Aorta (tissue), 5 donors: ENCODE data around the gene ADCYAP1R1. TPM values are rescaled to one million over a fixed set of nuclear protein-coding genes. Genes with fewer than 3 reads are reported as not detected.

Source experiments
- ATAC-seq: fragments of 200-7000 bp; cut with Tn5 transposase; one replicate; pipeline ENCODE4 v1.9.1; 2022; ENCODE audit warnings: moderate library complexity; ENCODE audit not compliant: low FRiP score
- DNase-seq, 2 donors: peaks; one replicate each; pipeline ENCODE4 v3.0.0-alpha.2; 2020
- H3K27ac ChIP-seq, 2 donors: one replicate each; pipeline ENCODE4 v1.5.1; 2013; ENCODE audit warnings: low read length in 2 of 2, mild to moderate bottlenecking in 2 of 2, moderate library complexity in 2 of 2, control low read depth in 1 of 2, inconsistent platforms in 1 of 2, low read depth in 1 of 2
- H3K27me3 ChIP-seq, 2 donors: one replicate each; pipeline ENCODE4 v1.6.1; 2013; ENCODE audit warnings: control low read depth in 1 of 2, low read length in 1 of 2, mild to moderate bottlenecking in 1 of 2, moderate library complexity in 1 of 2; ENCODE audit not compliant: insufficient read depth in 2 of 2, control insufficient read depth in 1 of 2
- H3K36me3 ChIP-seq, 2 donors: one replicate each; pipeline ENCODE4 v1.6.1; 2013; ENCODE audit warnings: control low read depth in 1 of 2, low read length in 1 of 2, mild to moderate bottlenecking in 1 of 2; ENCODE audit not compliant: insufficient read depth in 2 of 2, control insufficient read depth in 1 of 2
- H3K4me1 ChIP-seq, 2 donors: one replicate each; pipeline ENCODE4 v1.6.1; 2013; ENCODE audit warnings: low read length in 2 of 2, control low read depth in 1 of 2, mild to moderate bottlenecking in 1 of 2, moderate library complexity in 1 of 2; ENCODE audit not compliant: insufficient read depth in 2 of 2, control insufficient read depth in 1 of 2
- H3K4me3 ChIP-seq, 2 donors: one replicate each; pipeline ENCODE4 v1.5.1; 2013; ENCODE audit warnings: low read length in 2 of 2, control low read depth in 1 of 2, mild to moderate bottlenecking in 1 of 2
- H3K9me3 ChIP-seq: one replicate; pipeline ENCODE4 v1.6.1; 2013; ENCODE audit warnings: mild to moderate bottlenecking, low read length; ENCODE audit not compliant: control insufficient read depth
- WGBS, 2 donors: extraction: QIAGEN DNeasy Blood & Tissue Kit; methylation state at CpG; one replicate each; pipeline ENCODE4 v1.1.7; 2013; 5-methylcytosine and 5-hydroxymethylcytosine counted together
- intact Hi-C, 2 donors: fragments of 100-400 bp; cut with DNase I; formaldehyde crosslinking; loops; one replicate each; pipeline versions ENCODE4 v1.14.2 to v1.15.0; 2022
- polyA plus RNA-seq, 2 donors: library from polyadenylated mRNA; stranded (reverse); fragments of 200-250 nt; gene quantifications; one replicate each; pipeline ENCODE4 v1.2.3, GENCODE V29; 2013
- total RNA-seq, 2 donors: library from RNA; stranded (reverse); fragmentation: NEBNext Ultra II Directional; extraction: Animal tissue kit (Norgen Biotek cat#: 25700); gene quantifications; one replicate each; pipeline ENCODE4 v1.2.1, GENCODE V29; 2021
- donor health status: healthy with polysubstance abuse.
- donor health status: Bipolar disorder and iron deficiency.
- donor health status: DM: no; HTN: no; CAD: no.
- donor health status: DM: no; HTN: no; CAD: no.
- donor health status: DM: yes; HTN: yes; CAD: no.

Gene ADCYAP1R1
- total and polyA plus RNA-seq, 4 donors = 1.1 to 6.1 TPM; not detected in 2

GRCh38 chr7:31028417-31028992, 23.6 kb upstream of the ADCYAP1R1 start:
- no peak overlapping the region for H3K4me3 ChIP-seq
- no peaks in the 10 kb centered on the region for H3K36me3 ChIP-seq
- no peaks in the 10 kb centered on the region for H3K9me3 ChIP-seq
- 62 to 75% methylated on average over 16 to 18 of the region's 18 CpGs for WGBS, 2 donors
- no peaks in the 10 kb centered on the region for H3K4me1 ChIP-seq
- intact Hi-C loops = no loop called here
- DNase-seq (no peak), ATAC-seq (no peak)
- H3K27ac ChIP-seq = no peak overlapping the region
- H3K27me3 ChIP-seq = no peaks in the 10 kb centered on the region

DNA sequence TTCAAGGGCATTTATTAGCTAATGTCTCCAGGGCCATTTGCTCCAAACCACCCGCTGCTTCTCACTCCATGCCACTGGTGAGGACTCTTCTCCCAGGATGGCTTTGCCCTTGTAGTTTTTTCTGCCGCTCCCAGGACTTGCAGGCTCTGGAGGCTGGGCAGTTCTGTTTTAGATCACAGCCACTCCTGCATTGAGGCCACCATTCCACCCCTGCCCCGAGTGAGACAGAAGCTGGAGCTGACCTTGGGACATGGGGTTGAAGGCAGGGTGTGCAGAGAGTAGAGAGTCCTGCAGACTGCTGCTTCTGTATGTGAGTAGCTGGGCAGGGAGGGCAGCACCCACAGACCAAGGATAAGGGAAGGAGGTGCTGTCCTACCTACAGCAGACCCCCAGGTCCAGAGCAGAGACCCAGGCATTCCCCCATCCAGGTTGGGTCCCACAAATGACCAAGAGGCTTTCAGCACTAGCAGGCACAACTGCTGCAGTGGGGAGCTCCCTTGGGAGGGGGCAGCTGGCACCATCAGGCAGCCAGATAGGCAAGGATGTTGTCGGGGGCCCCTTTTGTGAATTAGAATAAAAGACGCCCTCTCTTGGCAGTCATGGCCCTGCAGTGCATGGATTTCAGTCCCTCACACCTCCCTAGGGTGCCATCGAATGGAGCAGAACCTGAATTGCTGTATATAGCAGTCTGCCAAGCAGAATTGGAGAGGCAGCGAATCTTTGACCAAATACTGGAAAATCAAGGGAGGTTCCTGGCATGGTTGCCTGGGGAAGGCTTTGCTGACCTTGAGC, 22.7 kb upstream of the ADCYAP1R1 start:
- H3K36me3 ChIP-seq = no peaks in the 10 kb centered on the region
- no peak for ATAC-seq
- intact Hi-C loops = no loop called here
- H3K27me3 ChIP-seq = no peaks in the 10 kb centered on the region
- H3K4me1 ChIP-seq = no peaks in the 10 kb centered on the region
- no peak for DNase-seq
- 79 to 84% methylated on average over 7 of the region's 7 CpGs for WGBS, 2 donors
- H3K27ac ChIP-seq = no peak overlapping the region
- H3K4me3 ChIP-seq = no peak overlapping the region
- H3K9me3 ChIP-seq = no peaks in the 10 kb centered on the region

DNA sequence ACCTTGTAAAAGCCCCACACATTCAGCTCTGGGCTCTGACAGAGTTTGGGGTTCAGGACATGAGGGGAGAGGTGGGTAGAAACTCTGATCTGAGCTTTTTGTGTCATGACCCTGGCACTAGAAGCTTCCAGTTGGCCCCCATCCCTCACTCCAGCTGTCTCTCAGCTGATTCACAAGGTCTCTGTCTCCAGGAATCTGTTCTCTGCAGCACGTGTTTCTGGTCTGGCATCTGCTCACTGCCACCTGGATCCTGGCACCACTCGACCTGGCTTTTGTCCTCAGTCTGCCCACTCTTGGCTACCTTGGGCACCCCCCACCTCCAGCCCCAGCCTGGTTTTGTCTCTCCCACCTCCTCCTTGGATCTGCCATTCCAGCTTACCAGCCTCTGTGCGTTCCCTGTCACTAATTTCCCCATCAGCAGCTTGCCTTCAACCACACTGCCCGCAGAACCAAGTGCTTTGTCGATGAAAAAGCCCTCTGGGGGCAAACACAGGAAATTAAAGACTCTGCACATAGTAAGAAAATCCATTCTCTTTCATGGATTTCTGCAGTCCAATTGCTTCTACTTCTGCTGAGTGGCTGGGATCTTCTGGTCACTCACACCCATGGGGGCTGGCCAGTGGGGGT, 18.3 kb upstream of the ADCYAP1R1 start:
- no peaks in the 10 kb centered on the region for H3K36me3 ChIP-seq
- intact Hi-C loops = no loop called here

DNA sequence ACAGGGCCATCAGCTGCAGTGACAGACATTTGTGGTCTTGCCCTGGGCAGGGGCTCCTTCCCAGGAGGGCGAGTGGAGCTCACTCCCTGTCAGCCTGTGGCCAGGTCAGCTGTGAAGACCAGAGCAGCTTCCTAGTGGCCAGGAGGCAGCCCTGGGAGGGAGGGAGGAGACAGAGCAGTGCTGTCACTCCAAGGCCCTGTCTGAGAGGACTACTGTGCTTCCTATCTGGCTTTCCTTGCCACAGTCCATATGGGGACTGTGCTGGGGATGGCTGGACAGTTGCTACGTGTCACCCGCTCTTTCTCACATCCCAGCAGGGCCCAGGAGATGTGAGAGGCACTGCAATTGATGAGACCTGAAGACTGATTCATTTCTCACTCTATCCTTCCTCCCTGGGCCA, 15.2 kb upstream of the ADCYAP1R1 start:
- H3K27ac ChIP-seq = no peak overlapping the region
- WGBS, 2 donors = 72 to 80% methylated on average over 3 of the region's 3 CpGs
- no peak overlapping the region for H3K4me3 ChIP-seq
- DNase-seq (no peak), ATAC-seq (no peak)
- H3K36me3 ChIP-seq = no peaks in the 10 kb centered on the region
- H3K4me1 ChIP-seq = no peaks in the 10 kb centered on the region
- no peaks in the 10 kb centered on the region for H3K9me3 ChIP-seq
- intact Hi-C loops = no loop called here
- H3K27me3 ChIP-seq = no peaks in the 10 kb centered on the region

More for the DNA sequence above, 18.3 kb upstream of the ADCYAP1R1 start:
- DNase-seq = no peak
- ATAC-seq = no peak
- Histone ChIP-seq H3K27me3 (no peaks in the 10 kb centered on the region), H3K27ac (no peak overlapping the region), H3K4me1 (no peaks in the 10 kb centered on the region), H3K4me3 (no peak overlapping the region), H3K9me3 (no peaks in the 10 kb centered on the region)
- WGBS, 2 donors = 74 to 79% methylated on average over 5 of the region's 5 CpGs

- Histone ChIP-seq H3K4me1 (no peaks in the 10 kb centered on the region), H3K36me3 (no peaks in the 10 kb centered on the region), H3K4me3 (no peak overlapping the region), H3K9me3 (no peaks in the 10 kb centered on the region), H3K27ac (no peak overlapping the region), H3K27me3 (no peaks in the 10 kb centered on the region)
- intact Hi-C loops = no loop called here
- no peak for ATAC-seq
- no peak for DNase-seq
- 19 to 20% methylated on average over 8 to 9 of the region's 9 CpGs for WGBS, 2 donors
These were observed 9.0 kb upstream of the ADCYAP1R1 start for GRCh38 chr7:31043051-31043471.

GRCh38 chr7:31044529-31044928, 7.6 kb upstream of the ADCYAP1R1 start:
- H3K4me1 ChIP-seq = no peaks in the 10 kb centered on the region
- no peaks in the 10 kb centered on the region for H3K27me3 ChIP-seq
- no peak for DNase-seq
- no peak for ATAC-seq
- no peaks in the 10 kb centered on the region for H3K36me3 ChIP-seq
- 69 to 79% methylated on average over 5 of the region's 5 CpGs for WGBS, 2 donors
- no peak overlapping the region for H3K4me3 ChIP-seq
- intact Hi-C loops = no loop called here
- H3K9me3 ChIP-seq = no peaks in the 10 kb centered on the region
- no peak overlapping the region for H3K27ac ChIP-seq

GRCh38 chr7:31046723-31047122, 5.4 kb upstream of the ADCYAP1R1 start:
- DNase-seq = no peak
- 89% methylated on average over 5 of the region's 5 CpGs for WGBS, 2 donors
- Histone ChIP-seq H3K9me3 (no peaks in the 10 kb centered on the region), H3K4me3 (no peak overlapping the region), H3K27ac (no peak overlapping the region), H3K4me1 (no peaks in the 10 kb centered on the region), H3K27me3 (no peaks in the 10 kb centered on the region), H3K36me3 (no peaks in the 10 kb centered on the region)
- ATAC-seq = no peak
- intact Hi-C loops = no loop called here

DNA sequence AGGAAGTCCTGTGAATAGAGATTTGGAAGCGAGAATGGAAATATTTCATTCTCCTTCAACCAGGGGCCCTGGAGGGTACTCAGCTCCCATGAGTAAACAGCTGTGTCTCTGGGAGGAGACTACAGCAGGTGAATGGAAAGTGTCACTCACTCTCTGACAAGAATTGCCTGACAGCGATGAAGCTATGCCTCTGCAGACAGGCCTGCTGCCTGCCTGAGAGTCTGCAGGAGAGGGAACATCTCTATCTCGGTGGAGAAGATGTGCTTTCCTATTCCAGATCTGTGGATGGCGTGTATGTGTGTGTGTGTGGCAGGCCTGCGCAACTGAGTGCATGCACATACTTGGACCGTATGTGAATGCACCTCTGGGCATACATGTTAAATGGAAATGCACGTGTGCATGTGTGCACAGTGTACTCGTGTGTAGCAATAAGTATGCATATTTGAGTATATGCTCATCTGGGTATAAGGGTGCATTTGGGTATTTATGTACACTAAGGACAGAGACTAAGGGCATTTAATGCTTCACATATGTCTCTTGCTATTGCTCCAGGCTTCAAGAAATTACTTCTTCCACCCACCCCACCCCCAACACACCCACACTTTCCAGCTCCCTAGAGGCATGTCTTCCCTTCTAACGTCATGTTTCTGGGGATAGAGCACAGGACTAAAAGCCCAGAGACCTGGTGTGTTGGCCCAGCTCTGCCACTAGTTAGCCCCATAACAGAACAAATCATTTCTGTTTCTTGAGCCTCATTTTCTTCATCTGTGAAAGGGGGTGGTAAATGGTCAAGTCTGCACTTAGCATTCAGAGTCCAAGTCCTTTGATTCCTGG, 4.6 kb upstream of the ADCYAP1R1 start:
- no peaks in the 10 kb centered on the region for H3K27me3 ChIP-seq
- no peaks in the 10 kb centered on the region for H3K4me1 ChIP-seq
- WGBS, 2 donors = 88 to 91% methylated on average over 9 of the region's 9 CpGs

More for the DNA sequence above, 4.6 kb upstream of the ADCYAP1R1 start:
- no peak for DNase-seq
- Histone ChIP-seq H3K9me3 (no peaks in the 10 kb centered on the region), H3K36me3 (no peaks in the 10 kb centered on the region), H3K4me3 (no peak overlapping the region), H3K27ac (no peak overlapping the region)
- intact Hi-C loops = no loop called here
- ATAC-seq = no peak
